Tibial artery (tissue), 4 donors: ENCODE results near the gene FBXL7.

ENCODE experiments used
- DNase-seq, 2 donors: peaks; one replicate each; pipeline ENCODE4 v3.0.0-alpha.2; 2019
- H3K27ac ChIP-seq, 2 donors: fragments of 200-600 bp; sonication (generic) in 1 of 2; 1 replicate in 1 of 2; 2 replicates in 1 of 2; pipeline ENCODE4 v1.5.1; 2018 to 2019; ENCODE audit warnings: mild to moderate bottlenecking in 1 of 2
- H3K27me3 ChIP-seq, 2 donors: fragments of 200-600 bp; sonication (generic) in 1 of 2; one replicate each; pipeline versions ENCODE4 v1.5.1 to v1.6.0; 2016 to 2019
- H3K36me3 ChIP-seq, 3 donors: fragments of 200-600 bp; sonication (generic) in 2 of 3; one replicate each; pipeline ENCODE4 v1.5.1; 2016 to 2019; ENCODE audit warnings: mild to moderate bottlenecking in 2 of 3
- H3K4me1 ChIP-seq, 4 donors: fragments of 200-600 bp; sonication (generic) in 2 of 4; 1 replicate in 3 of 4; 2 replicates in 1 of 4; pipeline ENCODE4 v1.5.1; 2016 to 2019
- H3K4me3 ChIP-seq, 2 donors: fragments of 200-600 bp; sonication (generic) in 1 of 2; 1 replicate in 1 of 2; 2 replicates in 1 of 2; pipeline ENCODE4 v1.5.1; 2018 to 2019; ENCODE audit warnings: mild to moderate bottlenecking in 2 of 2
- H3K9me3 ChIP-seq, 3 donors: fragments of 200-600 bp; sonication (generic) in 1 of 3; one replicate each; pipeline ENCODE4 v1.5.1; 2016 to 2019
- intact Hi-C: fragments of 100-400 bp; cut with DNase I; formaldehyde crosslinking; loops from one replicate; pipeline ENCODE4 v1.15.0; 2023; ENCODE audit warnings: low total_unique reads
- TF ChIP-seq, protein P1 (sequence below), 2 experiments: fragments of 200-600 bp in 1 of 2; fragments of 450-650 bp in 1 of 2; IDR thresholded peaks; one replicate each; pipeline ENCODE4 v1.5.1; 2017 to 2019; ENCODE audit warnings: antibody characterized with exemption in 2 of 2, mild to moderate bottlenecking in 1 of 2, moderate library complexity in 1 of 2

The FBXL7 gene

DNA sequence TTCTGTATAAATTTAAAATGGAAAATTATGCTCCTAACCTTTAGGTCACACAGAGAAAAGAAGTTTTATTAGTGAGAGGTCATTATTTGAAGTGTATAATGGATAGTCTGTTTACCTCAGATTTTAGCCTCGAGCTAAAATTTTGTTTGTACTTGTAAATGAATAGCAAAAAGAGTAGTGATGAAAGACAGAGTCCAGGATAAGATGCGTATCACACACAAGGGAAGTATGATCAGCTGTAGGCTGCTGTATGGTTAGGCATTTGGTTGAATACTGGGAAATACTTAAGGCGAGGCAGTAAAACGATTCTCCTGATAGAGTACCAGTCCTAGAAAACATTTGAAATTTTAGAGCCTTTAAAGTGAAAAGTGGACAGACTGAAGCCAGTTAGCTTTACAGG lies 92.7 kb downstream of the FBXL7 start:
- Histone ChIP-seq H3K4me3 (no peak overlapping the region), H3K9me3 (no peaks in the 10 kb centered on the region), H3K4me1 (peaks cover 0 to 22% (median 4%) of the 10 kb centered on the region in 4 donors), H3K27me3 (no peaks in the 10 kb centered on the region), H3K27ac (no peak overlapping the region), H3K36me3 (no peaks in the 10 kb centered on the region)
- no peak for DNase-seq
- intact Hi-C loops = no loop called here
- TF ChIP-seq, protein P1, sequence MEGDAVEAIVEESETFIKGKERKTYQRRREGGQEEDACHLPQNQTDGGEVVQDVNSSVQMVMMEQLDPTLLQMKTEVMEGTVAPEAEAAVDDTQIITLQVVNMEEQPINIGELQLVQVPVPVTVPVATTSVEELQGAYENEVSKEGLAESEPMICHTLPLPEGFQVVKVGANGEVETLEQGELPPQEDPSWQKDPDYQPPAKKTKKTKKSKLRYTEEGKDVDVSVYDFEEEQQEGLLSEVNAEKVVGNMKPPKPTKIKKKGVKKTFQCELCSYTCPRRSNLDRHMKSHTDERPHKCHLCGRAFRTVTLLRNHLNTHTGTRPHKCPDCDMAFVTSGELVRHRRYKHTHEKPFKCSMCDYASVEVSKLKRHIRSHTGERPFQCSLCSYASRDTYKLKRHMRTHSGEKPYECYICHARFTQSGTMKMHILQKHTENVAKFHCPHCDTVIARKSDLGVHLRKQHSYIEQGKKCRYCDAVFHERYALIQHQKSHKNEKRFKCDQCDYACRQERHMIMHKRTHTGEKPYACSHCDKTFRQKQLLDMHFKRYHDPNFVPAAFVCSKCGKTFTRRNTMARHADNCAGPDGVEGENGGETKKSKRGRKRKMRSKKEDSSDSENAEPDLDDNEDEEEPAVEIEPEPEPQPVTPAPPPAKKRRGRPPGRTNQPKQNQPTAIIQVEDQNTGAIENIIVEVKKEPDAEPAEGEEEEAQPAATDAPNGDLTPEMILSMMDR (IDR thresholded peaks at IDR 0.05) = no peak

DNA sequence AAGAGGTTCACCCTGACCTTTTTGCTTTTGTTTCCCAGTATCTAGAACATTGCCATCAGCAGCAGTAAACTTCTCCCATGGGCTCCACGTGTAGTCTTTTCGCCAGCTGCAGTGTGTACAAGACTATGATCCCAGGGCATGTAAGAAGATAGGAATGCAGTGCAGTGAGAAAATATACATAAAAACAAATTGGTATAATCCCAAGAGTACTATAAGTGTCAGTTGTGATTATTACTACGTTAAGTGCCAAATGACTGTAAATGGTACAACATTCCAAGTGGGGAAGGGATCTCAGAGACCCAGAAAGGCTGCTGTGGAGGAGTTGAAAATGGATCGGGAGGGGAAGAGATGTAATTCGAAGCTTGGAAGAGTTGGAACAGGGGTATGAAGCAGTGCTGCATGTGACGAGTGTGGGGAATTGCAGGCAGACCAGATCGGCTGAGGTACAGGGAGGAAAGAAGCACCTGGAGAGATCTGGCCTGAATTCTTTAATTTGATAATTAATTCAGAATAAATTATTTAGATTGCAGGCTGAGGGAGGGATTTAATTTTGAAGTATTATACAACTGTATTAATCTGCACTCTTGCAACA lies 95.1 kb downstream of the FBXL7 start:
- H3K4me1 ChIP-seq = peaks cover 0 to 27% (median 5%) of the 10 kb centered on the region in 4 donors
- H3K27ac ChIP-seq = no peak overlapping the region
- no peaks in the 10 kb centered on the region for H3K9me3 ChIP-seq
- no peaks in the 10 kb centered on the region for H3K36me3 ChIP-seq
- DNase-seq = no peak
- no peaks in the 10 kb centered on the region for H3K27me3 ChIP-seq
- intact Hi-C loops = no loop called here
- no peak overlapping the region for H3K4me3 ChIP-seq
- TF ChIP-seq, protein P1 (IDR thresholded peaks at IDR 0.05) = no peak

DNA sequence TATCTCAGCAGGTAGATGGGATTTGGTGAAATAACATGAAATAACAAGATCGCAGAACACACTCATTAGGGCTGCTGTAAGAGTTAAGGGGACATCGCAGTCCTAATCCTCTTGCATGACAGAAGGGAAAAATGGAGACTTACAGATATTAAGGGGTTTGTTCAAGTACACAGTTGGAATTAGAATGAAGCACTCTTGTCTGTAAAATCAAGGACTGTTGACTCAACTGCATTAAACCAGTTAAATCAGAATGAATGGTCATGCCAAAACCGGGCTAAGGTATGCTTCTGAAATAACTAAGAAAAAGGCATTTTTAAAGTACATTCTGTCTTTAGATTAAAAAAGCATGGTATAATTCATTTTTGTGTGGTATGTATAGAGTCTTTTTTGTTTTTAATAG lies 95.9 kb downstream of the FBXL7 start:
- H3K9me3 ChIP-seq = no peaks in the 10 kb centered on the region
- TF ChIP-seq, protein P1 (IDR thresholded peaks at IDR 0.05) = no peak

DNA sequence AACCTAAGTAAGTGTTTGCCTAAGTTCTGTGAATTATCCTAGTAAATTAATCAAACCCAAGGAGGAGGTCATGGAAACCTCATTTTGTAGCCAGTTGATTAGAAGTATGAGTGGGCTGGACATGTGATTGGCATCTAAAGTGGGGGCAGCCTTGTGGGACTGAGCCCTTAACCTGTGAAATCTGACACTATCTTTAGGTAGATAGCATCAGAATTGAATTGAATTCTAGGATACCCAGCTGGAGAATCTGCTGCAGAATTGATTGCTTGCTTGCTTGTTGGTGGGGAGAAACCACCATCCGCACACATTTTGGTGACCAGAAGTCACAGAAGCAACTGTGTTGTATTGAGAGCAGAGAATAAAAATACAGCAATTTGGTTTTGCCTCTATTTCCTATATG lies 97.0 kb downstream of the FBXL7 start:
- TF ChIP-seq, protein P1 (IDR thresholded peaks at IDR 0.05) = no peak
- intact Hi-C loops = no loop called here
- Histone ChIP-seq H3K4me1 (peaks cover 0 to 28% (median 5%) of the 10 kb centered on the region in 4 donors), H3K27me3 (no peaks in the 10 kb centered on the region), H3K4me3 (no peak overlapping the region), H3K36me3 (no peaks in the 10 kb centered on the region), H3K27ac (no peak overlapping the region), H3K9me3 (no peaks in the 10 kb centered on the region)
- DNase-seq = no peak

More for the DNA sequence above, 95.9 kb downstream of the FBXL7 start:
- Histone ChIP-seq H3K4me1 (peaks cover 0 to 28% (median 5%) of the 10 kb centered on the region in 4 donors), H3K36me3 (no peaks in the 10 kb centered on the region), H3K4me3 (no peak overlapping the region), H3K27me3 (no peaks in the 10 kb centered on the region), H3K27ac (no peak overlapping the region)
- intact Hi-C loops = no loop called here
- no peak for DNase-seq

DNA sequence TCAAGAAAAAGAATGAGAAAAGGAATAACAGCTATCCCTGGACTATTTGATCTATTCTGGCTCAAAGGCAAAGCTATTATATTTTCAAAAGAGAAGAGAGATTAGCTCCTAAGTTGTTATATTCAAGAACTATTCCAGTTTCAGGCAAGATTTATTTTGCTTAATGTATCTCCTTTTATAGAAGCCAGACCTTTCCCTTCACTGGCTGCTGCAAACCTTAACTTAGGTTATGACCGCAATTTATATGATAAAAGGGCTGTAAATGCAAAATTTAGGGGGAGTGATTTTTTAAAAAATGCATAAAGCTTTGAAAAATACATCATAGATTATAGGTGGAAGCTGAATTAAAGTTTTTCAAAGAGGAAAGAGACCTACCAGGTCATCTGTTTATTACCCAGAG lies 97.8 kb downstream of the FBXL7 start:
- Histone ChIP-seq H3K27ac (no peak overlapping the region), H3K36me3 (no peaks in the 10 kb centered on the region), H3K27me3 (no peaks in the 10 kb centered on the region), H3K4me3 (no peak overlapping the region), H3K4me1 (peaks cover 0 to 28% (median 5%) of the 10 kb centered on the region in 4 donors), H3K9me3 (no peaks in the 10 kb centered on the region)
- intact Hi-C loops = no loop called here
- no peak for DNase-seq
- TF ChIP-seq, protein P1 (IDR thresholded peaks at IDR 0.05) = no peak
